GM19372 (cell line): ENCODE measurements around the gene GMEB1.
"Not testable (repeated sequence)": the region's sequence is repeated elsewhere in the genome, so short reads cannot be mapped to it uniquely, and the experiment has no call there.

ENCODE experiments used
- ATAC-seq: cut with Tn5 transposase; IDR thresholded peaks from one replicate; pipeline ENCODE4 v1.9.1; 2021; ENCODE audit warnings: mild to moderate bottlenecking, low read depth, moderate library complexity; ENCODE audit not compliant: unreplicated experiment

The GMEB1 gene

DNA sequence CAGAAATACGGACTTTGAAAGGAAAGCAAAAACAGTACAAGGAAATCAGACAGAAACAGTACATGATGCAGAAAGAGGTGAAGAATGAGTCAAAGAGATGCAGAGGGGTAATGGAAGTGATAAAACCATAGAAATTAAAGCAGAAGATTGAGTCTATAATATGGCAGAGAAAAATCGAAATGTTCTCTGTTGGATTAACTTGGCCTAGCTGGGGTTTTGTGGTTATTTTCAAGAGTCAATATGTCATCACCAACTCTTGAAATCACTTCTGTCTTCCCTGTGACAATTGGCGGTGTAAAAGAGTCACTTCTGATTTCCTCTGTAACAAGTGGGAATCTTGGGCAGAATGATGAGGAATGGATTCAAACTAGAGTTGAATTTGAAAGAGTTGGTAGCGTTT is 75.6 kb downstream of the GMEB1 start:
- no peak for ATAC-seq

DNA sequence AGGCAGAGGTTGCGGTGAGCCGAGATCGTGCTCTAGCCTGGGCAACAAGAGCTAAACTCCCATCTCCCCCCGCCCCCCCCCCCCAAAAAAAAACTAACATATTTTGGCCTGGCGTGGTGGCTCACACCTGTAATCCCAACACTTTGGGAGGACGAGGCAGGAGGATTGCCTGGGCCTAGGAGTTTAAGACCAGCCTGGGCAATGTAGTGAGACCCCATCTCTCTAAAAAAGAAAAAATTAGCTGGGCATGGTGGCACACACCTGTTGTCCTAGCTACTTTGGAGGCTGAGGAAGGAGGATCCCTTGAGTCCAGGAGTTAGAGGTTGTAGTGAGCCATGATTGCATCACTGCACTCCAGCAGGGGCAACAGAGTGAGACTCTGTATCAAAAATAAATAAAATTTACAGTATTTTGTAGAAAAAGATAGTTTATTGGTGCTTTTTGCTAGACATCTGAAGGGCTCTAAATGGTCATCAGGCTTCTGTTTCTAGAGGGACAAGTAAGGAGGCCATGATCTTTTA is 77.1 kb downstream of the GMEB1 start:
- ATAC-seq: no peak

DNA sequence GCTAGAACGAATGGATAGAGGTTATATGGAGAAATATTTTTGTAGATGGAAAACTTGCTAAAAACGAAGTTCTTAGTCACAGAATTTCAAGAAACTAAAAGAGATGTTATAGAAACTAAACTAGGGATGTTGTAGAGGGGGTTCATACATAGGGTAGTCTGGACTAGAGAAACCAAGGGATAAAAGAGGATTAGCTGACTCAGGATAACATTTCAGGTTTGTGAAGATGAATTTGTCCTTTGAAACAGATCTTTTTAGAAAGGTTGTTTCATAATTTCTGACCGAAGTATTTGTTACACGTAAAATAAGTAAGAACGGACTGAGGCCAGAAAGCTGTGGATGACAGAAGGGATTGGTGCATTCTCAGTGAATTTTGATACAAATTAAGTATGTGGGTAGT is 81.7 kb downstream of the GMEB1 start:
- ATAC-seq: no peak

DNA sequence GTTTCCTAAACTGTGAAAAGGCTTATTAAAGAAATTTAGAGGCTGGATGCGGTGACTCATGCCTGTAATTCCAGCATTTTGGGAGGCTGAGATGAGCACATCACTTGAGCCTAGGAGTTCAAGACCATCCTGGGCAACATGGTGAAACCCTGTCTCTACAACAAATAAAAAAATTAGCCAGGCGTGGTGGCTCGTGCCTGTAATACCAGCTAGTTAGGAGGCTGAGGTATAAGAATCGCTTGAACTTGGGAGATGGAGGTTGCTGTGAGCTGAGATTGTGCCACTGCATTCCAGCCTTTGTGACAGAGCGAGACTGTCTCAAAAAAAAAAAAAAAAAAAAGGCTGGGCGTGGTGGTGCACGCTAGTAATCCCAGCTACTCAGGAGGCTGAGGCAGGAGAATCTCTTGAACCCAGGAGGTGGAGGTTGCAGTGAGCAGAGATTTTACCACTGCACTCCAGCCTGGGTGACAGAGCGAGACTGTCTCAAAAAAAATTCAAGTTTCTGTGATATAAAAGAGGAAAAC is 82.2 kb downstream of the GMEB1 start:
- not testable (repeated sequence) for ATAC-seq

DNA sequence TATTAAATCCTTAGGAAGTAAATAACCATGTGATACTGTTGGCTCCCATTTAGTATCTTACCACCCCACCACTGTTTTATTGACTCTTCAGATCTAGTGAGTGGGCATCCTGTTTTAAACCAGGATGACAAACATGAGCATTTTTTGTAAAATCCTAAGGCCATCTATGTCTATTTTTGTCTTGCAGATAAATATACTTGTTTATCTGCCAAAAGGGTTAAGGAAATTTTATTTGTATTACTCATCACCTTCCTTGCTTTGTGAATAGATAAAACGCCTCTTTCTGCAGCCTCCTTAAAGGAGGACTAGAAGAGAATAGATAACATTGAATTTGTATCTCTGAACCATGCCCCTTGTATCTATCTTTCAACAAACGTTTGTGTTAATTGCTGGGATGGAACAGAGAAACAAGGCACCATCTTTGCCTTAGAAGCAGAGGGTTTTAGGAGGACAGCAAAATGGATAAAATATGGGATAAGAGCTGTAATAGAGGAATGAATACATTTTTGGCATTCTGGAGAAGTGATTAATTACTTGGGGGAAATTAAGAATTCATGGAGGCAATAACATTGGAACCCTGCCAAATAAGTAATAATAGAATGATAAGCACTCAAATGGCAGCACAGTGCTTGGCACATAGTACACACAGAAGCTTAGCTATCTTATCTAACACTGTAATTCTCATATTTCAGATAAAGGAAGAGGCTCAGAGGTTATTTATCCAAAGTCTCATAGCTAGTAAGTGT is 82.9 kb downstream of the GMEB1 start:
- ATAC-seq: no peak

DNA sequence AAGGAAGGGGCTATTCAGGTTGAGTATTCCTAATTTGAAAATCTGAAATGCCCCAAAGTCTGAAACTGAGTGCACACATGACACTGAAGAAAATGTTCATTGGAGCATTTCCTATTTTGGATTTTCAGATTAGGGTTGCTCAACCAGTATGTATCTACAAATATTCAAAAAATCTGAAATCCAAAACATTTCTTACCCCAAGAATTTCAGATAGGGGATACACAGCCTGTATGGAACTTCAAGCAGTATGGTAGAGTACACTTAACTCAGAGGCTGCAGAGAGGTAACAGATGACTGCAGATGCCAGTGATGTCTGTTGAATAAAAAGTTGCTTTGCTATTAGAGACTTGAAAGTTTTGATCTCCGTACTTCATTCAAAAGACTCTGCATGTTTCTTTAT is 87.1 kb downstream of the GMEB1 start:
- no peak for ATAC-seq

DNA sequence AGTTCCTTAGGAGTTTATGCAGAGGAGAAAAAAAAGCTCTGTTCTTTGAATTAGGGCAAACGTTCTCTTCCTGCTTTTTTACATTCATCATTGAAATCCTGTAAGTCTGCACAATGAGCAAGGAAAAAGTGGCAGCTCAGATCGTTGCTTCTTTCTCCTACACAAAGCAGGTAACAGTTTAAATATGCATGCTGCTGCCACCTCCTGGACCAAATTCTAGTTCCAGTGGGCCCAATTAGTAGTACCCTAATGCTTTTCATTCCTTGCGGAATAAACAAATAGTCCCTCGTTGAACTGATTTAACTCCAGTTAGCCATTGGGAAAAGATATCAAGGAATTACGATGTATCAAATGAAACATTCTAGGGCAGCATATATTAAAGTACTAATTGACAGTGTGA is 88.3 kb downstream of the GMEB1 start:
- ATAC-seq: no peak

DNA sequence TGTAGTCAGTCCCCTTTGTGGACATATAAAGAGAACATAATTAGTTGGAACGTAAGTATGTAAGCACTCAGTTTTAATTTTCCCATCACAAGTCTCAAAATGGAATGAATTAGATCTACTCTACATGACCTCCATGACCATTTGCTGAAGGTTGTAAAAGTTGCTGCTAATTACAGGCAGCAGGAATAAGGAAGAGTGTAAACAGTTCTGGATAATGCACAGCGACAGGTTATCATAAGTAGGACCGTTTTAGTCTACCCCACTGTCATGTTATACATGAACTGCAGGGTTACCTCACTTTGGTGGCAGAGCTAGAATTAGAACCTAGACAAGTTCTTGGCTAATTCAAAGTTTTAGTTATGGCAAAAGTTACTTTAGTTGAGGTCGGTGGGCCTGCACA is 89.8 kb downstream of the GMEB1 start:
- ATAC-seq: no peak

DNA sequence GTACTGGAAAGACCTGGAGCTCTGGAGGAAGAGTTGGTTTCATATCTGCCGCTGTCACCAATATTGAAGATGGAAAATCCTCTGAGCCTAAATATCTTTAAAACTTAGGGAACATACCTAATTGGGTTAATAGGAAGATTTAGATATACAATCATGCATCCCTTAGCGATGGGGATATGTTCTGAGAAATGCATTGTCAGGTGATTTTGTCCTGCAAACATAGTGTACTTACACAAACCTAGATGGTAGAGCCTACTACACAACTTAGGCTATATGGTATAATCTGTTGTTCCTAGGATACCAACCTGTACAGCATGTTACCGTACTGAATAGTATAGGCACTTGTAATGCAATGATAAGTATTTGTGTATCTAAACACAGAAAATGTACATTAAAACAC is 90.7 kb downstream of the GMEB1 start:
- no peak for ATAC-seq

DNA sequence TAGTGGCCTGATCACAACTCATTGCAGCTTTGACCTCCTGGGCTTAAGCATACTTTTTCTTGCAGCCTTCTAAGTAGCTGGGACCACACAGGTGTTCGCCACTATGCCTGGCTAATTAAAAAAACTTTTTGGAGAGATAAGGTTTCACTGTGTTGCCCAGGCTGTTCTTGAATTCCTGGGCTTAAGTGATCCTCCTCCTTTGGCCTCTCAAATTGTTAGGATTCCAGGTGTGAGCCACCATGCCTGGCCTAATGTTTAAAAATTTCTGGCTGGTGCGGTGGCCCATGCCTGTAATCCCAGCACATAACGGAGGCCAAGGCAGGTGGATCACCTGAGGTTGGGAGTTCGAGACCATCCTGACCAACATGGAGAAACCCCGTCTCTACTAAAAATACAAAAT is 92.6 kb downstream of the GMEB1 start:
- ATAC-seq: no peak

DNA sequence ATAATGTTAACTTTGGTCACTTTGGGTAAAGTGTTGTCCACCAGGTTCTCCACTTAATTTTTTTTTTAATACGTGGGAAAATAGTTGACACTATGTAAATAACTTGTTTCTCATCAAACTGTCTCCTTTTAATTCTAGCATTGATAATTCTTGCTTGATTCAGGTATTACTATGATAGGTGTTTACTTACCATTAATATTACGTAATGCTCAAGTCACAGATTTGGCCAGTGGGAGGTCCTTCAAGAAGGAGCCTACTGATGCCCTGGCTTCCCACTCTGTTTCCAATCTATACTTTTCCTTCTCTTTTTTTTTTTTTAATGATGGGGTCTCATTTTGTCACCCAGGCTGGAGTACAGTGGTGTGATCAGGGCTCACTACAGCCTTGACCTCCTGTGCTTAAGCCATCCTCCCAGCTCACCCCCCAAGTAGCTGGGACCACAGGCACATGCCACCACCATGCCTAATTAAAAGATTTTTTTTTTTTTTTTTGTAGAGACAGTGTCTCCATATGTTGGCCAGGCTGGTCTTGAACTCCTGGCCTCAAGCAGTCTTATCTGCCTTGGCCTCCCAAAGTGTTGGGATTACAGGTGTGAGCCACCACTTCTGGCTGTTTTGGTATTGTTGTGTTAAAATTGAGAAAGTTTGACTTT is 98.1 kb downstream of the GMEB1 start:
- ATAC-seq: no peak
